ENCODE measurements around the gene FAM3B. TPM values are rescaled to one million over a fixed set of nuclear protein-coding genes. Genes with fewer than 3 reads are reported as not detected.

FAM3B gene
- total RNA-seq, 1 donor from 2014 or later, result not detected

DNA sequence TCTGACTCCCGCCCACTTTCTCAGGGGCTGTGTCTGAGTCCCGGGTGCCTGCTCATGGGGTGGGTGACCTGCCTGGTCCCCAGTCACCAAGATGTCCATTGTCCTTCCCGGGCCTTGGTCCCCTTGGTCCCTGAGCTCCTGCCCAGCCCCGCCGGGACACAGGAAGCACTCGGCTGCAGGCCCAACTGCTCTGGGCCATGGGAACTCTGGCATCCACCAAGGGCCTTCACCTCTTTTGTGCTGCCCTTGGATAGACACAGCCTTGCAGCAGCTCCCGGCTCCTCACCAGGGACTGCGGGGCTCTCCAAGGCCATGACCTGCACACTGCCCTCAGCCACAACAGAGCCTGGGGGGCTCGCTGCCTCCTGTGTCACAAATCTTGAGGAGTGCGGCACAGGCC is 87.4 kb downstream of the FAM3B start:
- no peak overlapping the region for H3K27ac Mint-ChIP-seq (ENCODE audit: unreplicated experiment)

DNA sequence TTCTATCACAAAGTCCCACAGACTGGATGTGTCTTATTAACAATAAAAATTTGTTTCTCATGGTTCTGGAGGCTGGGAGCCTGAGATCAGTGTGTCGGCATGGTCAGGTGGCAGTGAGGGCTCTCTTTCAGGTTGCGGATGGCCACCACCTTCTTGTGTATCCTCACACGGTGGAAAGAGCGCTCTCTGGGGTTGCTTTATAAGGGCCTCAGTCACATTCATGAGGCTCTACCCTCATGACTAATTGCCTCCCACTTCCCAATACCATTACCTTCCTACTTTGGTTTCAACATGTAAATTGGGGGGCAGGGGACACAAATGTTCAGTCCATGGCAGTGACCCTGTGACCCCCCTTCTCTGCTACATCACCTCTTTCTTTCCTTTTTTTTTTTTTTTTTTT is 88.7 kb downstream of the FAM3B start:
- no peak for DNase-seq (ENCODE audit: low spot score)
- no peak overlapping the region for H3K4me3 Mint-ChIP-seq (ENCODE audit: unreplicated experiment)
- H3K9me3 Mint-ChIP-seq (ENCODE audit: low read depth), result no peaks in the 10 kb centered on the region
- peaks cover 1% of the 10 kb centered on the region for H3K36me3 Mint-ChIP-seq (ENCODE audit: low read depth)
- peaks cover 44% of the 10 kb centered on the region for H3K27me3 Mint-ChIP-seq (ENCODE audit: low read depth)
- no peak overlapping the region for H3K27ac Mint-ChIP-seq (ENCODE audit: unreplicated experiment)
- H3K4me1 Mint-ChIP-seq (ENCODE audit: low read depth), result peaks cover 3% of the 10 kb centered on the region
- TF ChIP-seq, protein P1, sequence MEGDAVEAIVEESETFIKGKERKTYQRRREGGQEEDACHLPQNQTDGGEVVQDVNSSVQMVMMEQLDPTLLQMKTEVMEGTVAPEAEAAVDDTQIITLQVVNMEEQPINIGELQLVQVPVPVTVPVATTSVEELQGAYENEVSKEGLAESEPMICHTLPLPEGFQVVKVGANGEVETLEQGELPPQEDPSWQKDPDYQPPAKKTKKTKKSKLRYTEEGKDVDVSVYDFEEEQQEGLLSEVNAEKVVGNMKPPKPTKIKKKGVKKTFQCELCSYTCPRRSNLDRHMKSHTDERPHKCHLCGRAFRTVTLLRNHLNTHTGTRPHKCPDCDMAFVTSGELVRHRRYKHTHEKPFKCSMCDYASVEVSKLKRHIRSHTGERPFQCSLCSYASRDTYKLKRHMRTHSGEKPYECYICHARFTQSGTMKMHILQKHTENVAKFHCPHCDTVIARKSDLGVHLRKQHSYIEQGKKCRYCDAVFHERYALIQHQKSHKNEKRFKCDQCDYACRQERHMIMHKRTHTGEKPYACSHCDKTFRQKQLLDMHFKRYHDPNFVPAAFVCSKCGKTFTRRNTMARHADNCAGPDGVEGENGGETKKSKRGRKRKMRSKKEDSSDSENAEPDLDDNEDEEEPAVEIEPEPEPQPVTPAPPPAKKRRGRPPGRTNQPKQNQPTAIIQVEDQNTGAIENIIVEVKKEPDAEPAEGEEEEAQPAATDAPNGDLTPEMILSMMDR (IDR thresholded peaks at IDR 0.05), result no peak

More for the DNA sequence above, 87.4 kb downstream of the FAM3B start:
- Mint-ChIP-seq H3K27me3 (ENCODE audit: low read depth) (peaks cover 45% of the 10 kb centered on the region), H3K36me3 (ENCODE audit: low read depth) (peaks cover 1% of the 10 kb centered on the region), H3K4me1 (ENCODE audit: low read depth) (no peaks in the 10 kb centered on the region), H3K9me3 (ENCODE audit: low read depth) (no peaks in the 10 kb centered on the region), H3K4me3 (ENCODE audit: unreplicated experiment) (no peak overlapping the region)
- no peak for DNase-seq (ENCODE audit: low spot score)
- TF ChIP-seq, protein P1 (IDR thresholded peaks at IDR 0.05), result no peak

DNA sequence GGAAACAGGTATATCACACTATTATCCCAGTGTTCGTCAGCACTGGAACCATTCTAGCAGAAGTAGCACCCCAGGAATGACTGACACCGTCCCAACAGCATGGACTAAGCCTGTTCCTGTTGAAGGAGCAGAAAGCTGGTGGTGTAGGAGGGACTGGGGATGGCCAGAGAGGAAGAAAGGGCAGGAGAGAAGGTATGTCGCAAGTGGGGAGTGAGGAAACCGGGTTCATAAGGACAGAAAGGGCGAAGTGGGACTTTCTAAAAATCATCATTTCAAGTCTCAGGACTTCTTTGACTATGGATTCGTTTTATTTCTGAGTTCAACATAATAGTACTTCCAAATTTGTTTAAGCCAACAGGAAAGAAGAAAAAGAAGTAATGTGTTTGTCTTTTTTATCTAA is 89.7 kb downstream of the FAM3B start:
- no peak overlapping the region for H3K4me3 Mint-ChIP-seq (ENCODE audit: unreplicated experiment)
- TF ChIP-seq, protein P1 (IDR thresholded peaks at IDR 0.05), result no peak
- H3K27me3 Mint-ChIP-seq (ENCODE audit: low read depth), result peaks cover 36% of the 10 kb centered on the region
- no peak for DNase-seq (ENCODE audit: low spot score)
- no peak overlapping the region for H3K27ac Mint-ChIP-seq (ENCODE audit: unreplicated experiment)
- peaks cover 13% of the 10 kb centered on the region for H3K4me1 Mint-ChIP-seq (ENCODE audit: low read depth)
- H3K9me3 Mint-ChIP-seq (ENCODE audit: low read depth), result no peaks in the 10 kb centered on the region
- H3K36me3 Mint-ChIP-seq (ENCODE audit: low read depth), result peaks cover 1% of the 10 kb centered on the region

Other genes with a start within 250 kb of the FAM3B start
- 68.0 to 78.8 TPM (median 77.9 TPM) in 3 replicates for gene BACE2, start 148.6 kb upstream of the FAM3B start, total RNA-seq
- not detected in 3 replicates for gene MX2, start 45.2 kb downstream of the FAM3B start, total RNA-seq
- gene MX1, start 109.4 kb downstream of the FAM3B start, total RNA-seq, result 1.2 to 2.6 TPM (median 2.1 TPM) in 3 replicates
- gene TMPRSS2, start 191.4 kb downstream of the FAM3B start, total RNA-seq, result 0.12 TPM in 1 of 3 replicates, not detected in the others

Measured in chondrocyte (in vitro differentiated cells).